Measurements from ENCODE around the gene MON1B. TPM values are rescaled to one million over a fixed set of nuclear protein-coding genes. Genes with fewer than 3 reads are reported as not detected.

The MON1B gene
- total and polyA plus RNA-seq, 2 of the 13 experiments (the other 11 are each of a cell fraction or from before 2014, with no cell fraction given) = 13.4 to 15.6 TPM

- TF ChIP-seq, protein P1, sequence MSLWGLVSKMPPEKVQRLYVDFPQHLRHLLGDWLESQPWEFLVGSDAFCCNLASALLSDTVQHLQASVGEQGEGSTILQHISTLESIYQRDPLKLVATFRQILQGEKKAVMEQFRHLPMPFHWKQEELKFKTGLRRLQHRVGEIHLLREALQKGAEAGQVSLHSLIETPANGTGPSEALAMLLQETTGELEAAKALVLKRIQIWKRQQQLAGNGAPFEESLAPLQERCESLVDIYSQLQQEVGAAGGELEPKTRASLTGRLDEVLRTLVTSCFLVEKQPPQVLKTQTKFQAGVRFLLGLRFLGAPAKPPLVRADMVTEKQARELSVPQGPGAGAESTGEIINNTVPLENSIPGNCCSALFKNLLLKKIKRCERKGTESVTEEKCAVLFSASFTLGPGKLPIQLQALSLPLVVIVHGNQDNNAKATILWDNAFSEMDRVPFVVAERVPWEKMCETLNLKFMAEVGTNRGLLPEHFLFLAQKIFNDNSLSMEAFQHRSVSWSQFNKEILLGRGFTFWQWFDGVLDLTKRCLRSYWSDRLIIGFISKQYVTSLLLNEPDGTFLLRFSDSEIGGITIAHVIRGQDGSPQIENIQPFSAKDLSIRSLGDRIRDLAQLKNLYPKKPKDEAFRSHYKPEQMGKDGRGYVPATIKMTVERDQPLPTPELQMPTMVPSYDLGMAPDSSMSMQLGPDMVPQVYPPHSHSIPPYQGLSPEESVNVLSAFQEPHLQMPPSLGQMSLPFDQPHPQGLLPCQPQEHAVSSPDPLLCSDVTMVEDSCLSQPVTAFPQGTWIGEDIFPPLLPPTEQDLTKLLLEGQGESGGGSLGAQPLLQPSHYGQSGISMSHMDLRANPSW (CRISPR knock-in tag; IDR thresholded peaks at IDR 0.05; ENCODE audit: borderline replicate concordance) = peak; percentile 73; the same call in 1 of the 2 replicates
- TF ChIP-seq AHR (CRISPR knock-in tag; IDR thresholded peaks at IDR 0.05) (no peak), SOX13 (IDR thresholded peaks at IDR 0.05) (no peak), SOX13 (CRISPR knock-in tag; conservative IDR thresholded peaks at IDR 0.05 in 1 of 2, IDR thresholded peaks at IDR 0.05 in 1 of 2) (no peak), KDM2A (CRISPR knock-in tag; IDR thresholded peaks at IDR 0.05; ENCODE audit: borderline replicate concordance, low read depth) (peak; percentile 89; the same call in 1 of the 2 replicates), CBX5 (CRISPR knock-in tag; IDR thresholded peaks at IDR 0.05; ENCODE audit: borderline replicate concordance) (peak; percentile 60; the same call in 1 of the 2 replicates), KDM4B (CRISPR knock-in tag; IDR thresholded peaks at IDR 0.05) (0 out of 2 replicates have a peak, but pooled peaks have one; percentile 13), HNRNPUL1 (IDR thresholded peaks at IDR 0.05; ENCODE audit: low read depth, low read length) (no peak), ZNF546 (CRISPR knock-in tag; conservative IDR thresholded peaks at IDR 0.05) (peak; percentile 89; the same call in 1 of the 2 replicates), MYNN (CRISPR knock-in tag; IDR thresholded peaks at IDR 0.05; ENCODE audit: low read depth) (peak; percentile 77; the same call in 1 of the 2 replicates), SPEN (CRISPR knock-in tag; IDR thresholded peaks at IDR 0.05; ENCODE audit: low read depth) (peak; percentile 76), FOXA3 (CRISPR knock-in tag; IDR thresholded peaks at IDR 0.05) (peak; percentile 62; the same call in 1 of the 2 replicates), PLRG1 (conservative IDR thresholded peaks at IDR 0.05) (no peak), SRF (IDR thresholded peaks at IDR 0.05; ENCODE audit: low read depth, low read length) (no peak), ZFP90 (CRISPR knock-in tag; IDR thresholded peaks at IDR 0.05; ENCODE audit: borderline replicate concordance) (peak; percentile 62), ZNF672 (CRISPR knock-in tag; IDR thresholded peaks at IDR 0.05) (no peak), IKZF1 (IDR thresholded peaks at IDR 0.05) (no peak), ZNF572 (CRISPR knock-in tag; IDR thresholded peaks at IDR 0.05) (no peak), KLF12 (CRISPR knock-in tag; IDR thresholded peaks at IDR 0.05; ENCODE audit: borderline replicate concordance) (peak; percentile 78), HES4 (CRISPR knock-in tag; IDR thresholded peaks at IDR 0.05; ENCODE audit: borderline replicate concordance) (peak; percentile 29; the same call in 1 of the 2 replicates), SRY (CRISPR knock-in tag; IDR thresholded peaks at IDR 0.05) (no peak; the same call in 1 of the 2 replicates), ZNF773 (CRISPR knock-in tag; IDR thresholded peaks at IDR 0.05; ENCODE audit: borderline replicate concordance) (no peak), ARID2 (CRISPR knock-in tag; IDR thresholded peaks at IDR 0.05; ENCODE audit: borderline replicate concordance) (no peak), CCDC6 (CRISPR knock-in tag; IDR thresholded peaks at IDR 0.05) (peak; percentile 65; the same call in 1 of the 2 replicates), ZNF740 (CRISPR knock-in tag; IDR thresholded peaks at IDR 0.05) (0 out of 2 replicates have a peak, but pooled peaks have one; percentile 15)
- TF ChIP-seq, protein P2, sequence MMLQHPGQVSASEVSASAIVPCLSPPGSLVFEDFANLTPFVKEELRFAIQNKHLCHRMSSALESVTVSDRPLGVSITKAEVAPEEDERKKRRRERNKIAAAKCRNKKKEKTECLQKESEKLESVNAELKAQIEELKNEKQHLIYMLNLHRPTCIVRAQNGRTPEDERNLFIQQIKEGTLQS (CRISPR knock-in tag; IDR thresholded peaks at IDR 0.05) = no peak
- TF ChIP-seq, protein P3, sequence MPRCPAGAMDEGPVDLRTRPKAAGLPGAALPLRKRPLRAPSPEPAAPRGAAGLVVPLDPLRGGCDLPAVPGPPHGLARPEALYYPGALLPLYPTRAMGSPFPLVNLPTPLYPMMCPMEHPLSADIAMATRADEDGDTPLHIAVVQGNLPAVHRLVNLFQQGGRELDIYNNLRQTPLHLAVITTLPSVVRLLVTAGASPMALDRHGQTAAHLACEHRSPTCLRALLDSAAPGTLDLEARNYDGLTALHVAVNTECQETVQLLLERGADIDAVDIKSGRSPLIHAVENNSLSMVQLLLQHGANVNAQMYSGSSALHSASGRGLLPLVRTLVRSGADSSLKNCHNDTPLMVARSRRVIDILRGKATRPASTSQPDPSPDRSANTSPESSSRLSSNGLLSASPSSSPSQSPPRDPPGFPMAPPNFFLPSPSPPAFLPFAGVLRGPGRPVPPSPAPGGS (CRISPR knock-in tag; IDR thresholded peaks at IDR 0.05) = no peak; the same call in 1 of the 2 replicates
Observed at GRCh38 chr16:77190478-77191258, at the start of gene MON1B (continued).
